GM19099 (cell line): ENCODE data around the gene GRAMD1B.

ENCODE experiments used
- POLR2A ChIP-seq: IDR thresholded peaks from 3 replicates; pipeline ENCODE4 v1.6.1; 2011; ENCODE audit warnings: low read depth; ENCODE audit not compliant: insufficient read length; ENCODE audit errors: extremely low read depth

Gene GRAMD1B

GRCh38 chr11:123523539-123523938, 93.5 kb downstream of the GRAMD1B start:
- no peak for TF ChIP-seq POLR2A

DNA sequence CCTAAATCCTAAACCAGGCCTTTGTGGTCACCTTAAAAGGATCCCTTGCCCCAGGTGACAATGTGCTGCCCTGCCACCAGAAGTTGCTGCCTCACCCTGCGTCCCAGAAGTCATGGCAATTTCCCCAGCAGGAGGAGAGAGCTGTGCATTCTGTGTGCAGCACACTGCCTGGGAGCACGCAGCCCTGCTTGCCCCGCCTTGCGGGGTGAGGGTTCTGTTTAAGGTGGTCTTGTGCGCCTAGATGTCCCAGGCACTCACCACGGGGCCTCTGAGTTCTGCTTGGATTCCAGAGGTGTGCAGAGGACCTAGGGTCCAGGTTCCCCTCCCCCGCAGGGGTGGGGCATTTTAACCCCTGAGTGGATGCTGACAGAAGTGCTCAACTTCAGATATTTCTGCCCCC, 95.0 kb downstream of the GRAMD1B start:
- no peak for TF ChIP-seq POLR2A

DNA sequence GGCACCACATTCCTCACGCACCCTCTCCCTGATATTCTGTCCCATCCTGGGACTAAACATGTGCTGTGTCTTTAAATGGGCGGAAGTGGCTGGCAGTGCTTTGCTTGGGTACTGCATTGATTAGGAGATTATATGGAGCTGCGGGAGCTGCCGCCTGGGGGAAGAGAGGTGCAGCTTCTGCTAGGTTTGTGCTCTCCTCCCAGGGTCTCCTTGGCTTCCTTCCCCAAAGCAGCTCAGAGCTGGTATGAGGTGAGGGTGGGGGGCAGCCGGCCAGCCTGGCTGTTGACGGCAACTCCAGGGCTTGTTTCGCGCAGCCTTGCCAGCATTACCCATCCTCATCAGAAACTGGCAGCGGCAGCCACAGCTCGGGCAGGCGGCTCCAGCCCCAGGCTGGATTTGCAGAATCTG, 95.4 kb downstream of the GRAMD1B start:
- TF ChIP-seq POLR2A: no peak

- TF ChIP-seq POLR2A: no peak
Observed at GRCh38 chr11:123526027-123526805, 96.1 kb downstream of the GRAMD1B start.

- TF ChIP-seq POLR2A: no peak
Observed at GRCh38 chr11:123526918-123527317, 96.8 kb downstream of the GRAMD1B start.

DNA sequence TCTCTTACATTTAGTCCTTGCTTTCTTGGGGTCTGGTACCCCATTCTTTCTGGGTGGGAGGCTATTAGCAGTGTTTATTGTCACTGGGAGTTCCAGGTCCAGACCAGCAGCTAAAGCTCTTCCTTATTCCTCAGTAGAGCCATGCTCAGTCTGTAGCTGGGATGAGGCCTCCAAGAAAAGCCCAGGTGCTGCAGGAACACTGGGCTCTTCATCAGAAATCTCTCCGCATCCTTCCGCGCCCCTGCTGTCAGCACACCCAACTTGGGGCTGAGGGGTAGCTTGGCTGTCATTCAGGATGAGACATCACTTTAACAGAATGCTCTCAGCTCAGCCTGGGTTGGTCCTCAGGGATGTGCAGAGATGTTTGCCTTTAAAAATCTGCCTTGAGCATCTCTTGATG, 97.5 kb downstream of the GRAMD1B start:
- TF ChIP-seq POLR2A: no peak

DNA sequence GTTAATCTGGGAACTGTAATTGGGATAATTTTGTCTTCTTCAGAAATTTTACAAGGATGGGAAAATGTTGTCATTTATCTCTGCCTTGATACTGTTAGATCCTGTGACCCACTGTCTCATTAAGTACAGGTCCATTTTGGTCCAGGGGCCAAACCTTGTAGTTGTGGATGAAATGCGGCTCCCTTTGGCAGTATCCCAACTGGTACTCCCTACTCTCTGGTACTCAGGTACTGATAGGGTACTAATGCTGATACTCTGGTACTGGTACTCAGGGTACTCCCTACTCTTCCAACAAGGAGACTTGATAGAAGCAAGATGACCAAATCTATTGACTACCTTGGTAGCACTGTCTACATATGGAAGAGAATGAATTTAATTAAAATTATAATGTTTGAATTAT, 97.9 kb downstream of the GRAMD1B start:
- no peak for TF ChIP-seq POLR2A

DNA sequence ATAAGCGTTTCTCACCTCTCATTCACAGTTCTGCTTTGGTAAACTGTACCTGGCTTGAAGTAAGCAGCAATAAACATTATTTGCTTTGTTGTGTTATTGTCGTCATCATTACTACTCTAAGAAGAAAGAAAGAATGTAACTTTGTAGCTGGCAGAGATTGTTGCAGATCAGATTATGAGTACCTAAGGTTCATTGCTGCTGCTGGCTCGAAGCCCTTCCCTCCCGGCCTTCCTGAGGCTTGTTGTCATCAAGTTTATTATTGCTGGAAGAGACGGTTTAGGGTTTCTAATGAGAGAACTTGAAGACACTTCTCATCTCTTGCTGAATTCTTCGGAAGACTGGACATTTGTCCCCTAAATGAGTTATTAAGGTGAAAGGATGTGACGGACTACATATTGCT, 101.3 kb downstream of the GRAMD1B start:
- TF ChIP-seq POLR2A: no peak

- TF ChIP-seq POLR2A: no peak
Observed at GRCh38 chr11:123532131-123532530, 102.1 kb downstream of the GRAMD1B start.

DNA sequence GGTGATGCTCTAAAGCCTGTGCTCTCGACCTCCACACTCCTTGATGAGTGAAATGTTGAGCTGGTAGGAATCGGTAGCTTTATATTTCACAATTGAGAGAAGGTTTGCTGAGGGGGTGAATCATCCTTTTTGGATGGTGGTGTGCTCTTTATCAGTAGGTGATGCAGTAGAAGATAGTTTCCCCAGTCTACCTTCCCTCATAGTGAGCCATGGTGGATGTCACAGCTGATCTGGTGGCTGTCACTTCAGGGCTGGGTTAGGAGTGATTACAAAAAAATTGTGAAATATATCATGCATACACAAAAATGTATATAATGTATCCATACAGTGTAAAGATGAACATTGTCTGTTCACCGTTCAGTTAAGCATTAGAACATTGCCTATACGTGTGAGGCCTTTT, 105.3 kb downstream of the GRAMD1B start:
- no peak for TF ChIP-seq POLR2A

- no peak for TF ChIP-seq POLR2A
Observed at GRCh38 chr11:123536690-123537437, 106.8 kb downstream of the GRAMD1B start.

GRCh38 chr11:123537726-123538125, 107.7 kb downstream of the GRAMD1B start:
- TF ChIP-seq POLR2A: no peak

- TF ChIP-seq POLR2A: no peak
Observed at GRCh38 chr11:123543797-123544196, 113.7 kb downstream of the GRAMD1B start.

DNA sequence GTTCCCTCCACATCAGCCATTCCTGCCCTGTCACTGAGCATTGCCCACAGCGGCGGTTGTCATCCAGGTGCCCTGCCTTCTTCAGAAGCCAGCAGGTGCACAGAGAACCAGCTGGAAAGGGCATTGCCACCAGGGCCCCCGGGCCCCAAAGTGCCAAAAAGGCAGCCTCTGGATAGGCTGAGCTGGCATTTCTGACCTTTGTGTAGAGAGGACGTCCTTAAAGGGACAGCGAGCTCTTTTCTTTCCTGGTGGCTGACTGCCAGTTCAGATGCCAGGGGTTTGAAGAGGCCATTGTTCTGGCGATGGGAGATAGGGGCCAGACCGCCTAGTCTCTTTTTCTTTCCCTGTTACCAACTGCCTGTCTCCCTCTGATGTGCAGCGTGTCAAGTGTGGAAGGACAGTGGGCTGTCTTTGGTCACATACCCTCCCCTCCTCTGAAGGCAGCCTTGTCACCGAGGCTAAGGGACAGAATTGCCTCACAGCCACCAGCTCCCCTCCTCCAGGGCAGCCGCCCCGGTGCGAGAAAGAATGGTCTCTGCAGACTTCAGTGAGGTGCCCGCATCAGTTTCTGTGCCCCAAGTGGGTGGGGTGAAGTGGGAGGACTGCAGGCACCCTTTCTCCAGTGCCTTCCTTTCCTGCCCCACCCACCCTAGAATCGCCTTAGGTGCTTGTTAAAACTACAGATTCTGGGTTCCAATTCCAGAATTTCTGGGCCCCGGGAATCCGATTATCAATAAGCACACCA, 114.7 kb downstream of the GRAMD1B start:
- TF ChIP-seq POLR2A: no peak

GRCh38 chr11:123545726-123546270, 115.7 kb downstream of the GRAMD1B start:
- TF ChIP-seq POLR2A: no peak

GRCh38 chr11:123546515-123546914, 116.4 kb downstream of the GRAMD1B start:
- TF ChIP-seq POLR2A: no peak

- TF ChIP-seq POLR2A: no peak
Observed at GRCh38 chr11:123547180-123547579, 117.1 kb downstream of the GRAMD1B start.
